SU-DHL-6 (cell line): ENCODE measurements around the gene RPRML.

Source experiments
- H2AFZ ChIP-seq: fragments of 200-600 bp; sonication (generic); 2 replicates; pipeline ENCODE4 v1.6.1; 2014; ENCODE audit warnings: low read depth, mild to moderate bottlenecking, moderate library complexity, mixed read lengths, antibody characterized with exemption, low read length; ENCODE audit not compliant: severe bottlenecking
- H3F3A ChIP-seq: fragments of 200-600 bp; shearing (Covaris generic); 2 replicates; pipeline ENCODE4 v1.6.0; 2016; ENCODE audit warnings: antibody characterized with exemption, mild to moderate bottlenecking; ENCODE audit not compliant: insufficient read depth
- H3K27ac ChIP-seq: fragments of 200-600 bp; sonication (generic); 2 replicates; pipeline ENCODE4 v1.5.1; 2016; ENCODE audit warnings: low read depth, mild to moderate bottlenecking, low read length, moderate library complexity, mixed read lengths
- H3K27me3 ChIP-seq: fragments of 200-600 bp; sonication (generic), shearing (Covaris generic); 2 replicates; pipeline ENCODE4 v1.6.0; 2014; ENCODE audit warnings: mild to moderate bottlenecking, low read length
- H3K36me3 ChIP-seq: fragments of 200-600 bp; sonication (generic); 2 replicates; pipeline ENCODE4 v1.6.1; 2014; ENCODE audit warnings: mild to moderate bottlenecking, low read length, mixed read lengths
- H3K4me2 ChIP-seq: fragments of 300-600, 200-600 bp; shearing (Covaris generic), sonication (generic); 2 replicates; pipeline ENCODE4 v1.6.0; 2014; ENCODE audit warnings: low read length, low read depth, mild to moderate bottlenecking; ENCODE audit not compliant: poor library complexity, severe bottlenecking
- H3K4me3 ChIP-seq: fragments of 200-600 bp; sonication (generic); 2 replicates; pipeline ENCODE4 v1.5.1; 2014; ENCODE audit warnings: antibody characterized with exemption, low read length, mild to moderate bottlenecking, mixed read lengths; ENCODE audit not compliant: insufficient read depth, poor library complexity, severe bottlenecking
- H3K79me2 ChIP-seq: fragments of 200-600 bp; sonication (generic); 2 replicates; pipeline ENCODE4 v1.6.1; 2014; ENCODE audit warnings: mild to moderate bottlenecking, low read length, moderate library complexity; ENCODE audit not compliant: insufficient read depth
- H3K9ac ChIP-seq: fragments of 200-600 bp; sonication (generic); 2 replicates; pipeline ENCODE4 v1.7.0; 2014; ENCODE audit warnings: mild to moderate bottlenecking, low read length
- H3K9me2 ChIP-seq: fragments of 200-600 bp; sonication (generic); replicated peaks from 2 replicates; pipeline ENCODE4 v1.6.1; 2014; ENCODE audit warnings: low read length; ENCODE audit not compliant: insufficient read depth
- H3K9me3 ChIP-seq: fragments of 200-600 bp; sonication (generic); 2 replicates; pipeline ENCODE4 v1.6.1; 2014; ENCODE audit warnings: low read length, mixed read lengths; ENCODE audit not compliant: insufficient read depth
- H4K20me1 ChIP-seq: fragments of 200-600 bp; sonication (generic); 2 replicates; pipeline ENCODE4 v1.6.1; 2014; ENCODE audit warnings: low read depth, mild to moderate bottlenecking, antibody characterized with exemption, low read length, moderate library complexity, mixed read lengths
- CTCF ChIP-seq: fragments of 200-600 bp; sonication (generic); IDR thresholded peaks from one replicate; pipeline ENCODE4 v1.5.1; 2017; ENCODE audit warnings: antibody characterized with exemption, mild to moderate bottlenecking, low read length, moderate library complexity; ENCODE audit not compliant: insufficient read depth, poor library complexity, severe bottlenecking
- EZH2phosphoT487 ChIP-seq: fragments of 200-600 bp; sonication (generic), shearing (Covaris generic); conservative IDR thresholded peaks from 2 replicates; pipeline ENCODE4 v1.6.1; 2018; ENCODE audit warnings: mild to moderate bottlenecking, antibody characterized with exemption, low read length, moderate library complexity, mixed read lengths

Gene RPRML

GRCh38 chr17:46928467-46929261 lies 50.4 kb downstream of the RPRML start:
- no peaks in the 10 kb centered on the region for H4K20me1 ChIP-seq
- H3F3A ChIP-seq = no peaks in the 10 kb centered on the region
- no peak for TF ChIP-seq EZH2phosphoT487
- no peak for TF ChIP-seq CTCF
- no peaks in the 10 kb centered on the region for H3K27me3 ChIP-seq
- H3K4me2 ChIP-seq = no peak overlapping the region
- peaks cover 12% of the 10 kb centered on the region for H3K36me3 ChIP-seq
- H3K79me2 ChIP-seq = peaks cover 55% of the 10 kb centered on the region
- H3K4me3 ChIP-seq = no peak overlapping the region
- H3K9me2 ChIP-seq = no peaks in the 10 kb centered on the region
- no peak overlapping the region for H3K9ac ChIP-seq
- no peak overlapping the region for H3K27ac ChIP-seq
- no peaks in the 10 kb centered on the region for H3K9me3 ChIP-seq
- no peak overlapping the region for H2AFZ ChIP-seq
